Ishikawa (cell line): ENCODE results near the gene ERBB4.

ENCODE experiments used
- CEBPB ChIP-seq: IDR thresholded peaks from 2 replicates; pipeline ENCODE4 v1.6.1; 2012
- CREB1 ChIP-seq: IDR thresholded peaks from 2 replicates; pipeline ENCODE4 v1.6.1; 2012; ENCODE audit warnings: low read depth
- EGR1 ChIP-seq: IDR thresholded peaks from 2 replicates; pipeline ENCODE4 v1.6.1; 2012
- EP300 ChIP-seq: IDR thresholded peaks from 2 replicates; pipeline ENCODE4 v1.6.1; 2012; ENCODE audit warnings: borderline replicate concordance
- FOXM1 ChIP-seq: IDR thresholded peaks from 2 replicates; pipeline ENCODE4 v1.6.1; 2012; ENCODE audit warnings: low read depth, borderline replicate concordance
- NFIC ChIP-seq: IDR thresholded peaks from 2 replicates; pipeline ENCODE4 v1.6.1; 2012
- RAD21 ChIP-seq: IDR thresholded peaks from 2 replicates; pipeline ENCODE4 v1.6.1; 2012; ENCODE audit warnings: low read depth
- REST ChIP-seq: IDR thresholded peaks from 2 replicates; pipeline ENCODE4 v1.6.1; 2012; ENCODE audit warnings: low read depth, mild to moderate bottlenecking
- TAF1 ChIP-seq: IDR thresholded peaks from 2 replicates; pipeline ENCODE4 v1.6.1; 2012; ENCODE audit warnings: low read depth, mild to moderate bottlenecking
- TCF12 ChIP-seq: IDR thresholded peaks from 2 replicates; pipeline ENCODE4 v1.6.1; 2012; ENCODE audit warnings: low read depth
- TEAD4 ChIP-seq: IDR thresholded peaks from 2 replicates; pipeline ENCODE4 v1.6.1; 2012
- USF1 ChIP-seq: IDR thresholded peaks from 2 replicates; pipeline ENCODE4 v1.6.1; 2012
- YY1 ChIP-seq: IDR thresholded peaks from 2 replicates; pipeline ENCODE4 v1.6.1; 2012; ENCODE audit warnings: low read depth
- ZBTB7A ChIP-seq: IDR thresholded peaks from 2 replicates; pipeline ENCODE4 v1.6.1; 2012; ENCODE audit warnings: low read depth
- TF ChIP-seq, protein P1 (sequence below): IDR thresholded peaks from 2 replicates; pipeline ENCODE4 v1.6.1; 2012

Gene ERBB4

DNA sequence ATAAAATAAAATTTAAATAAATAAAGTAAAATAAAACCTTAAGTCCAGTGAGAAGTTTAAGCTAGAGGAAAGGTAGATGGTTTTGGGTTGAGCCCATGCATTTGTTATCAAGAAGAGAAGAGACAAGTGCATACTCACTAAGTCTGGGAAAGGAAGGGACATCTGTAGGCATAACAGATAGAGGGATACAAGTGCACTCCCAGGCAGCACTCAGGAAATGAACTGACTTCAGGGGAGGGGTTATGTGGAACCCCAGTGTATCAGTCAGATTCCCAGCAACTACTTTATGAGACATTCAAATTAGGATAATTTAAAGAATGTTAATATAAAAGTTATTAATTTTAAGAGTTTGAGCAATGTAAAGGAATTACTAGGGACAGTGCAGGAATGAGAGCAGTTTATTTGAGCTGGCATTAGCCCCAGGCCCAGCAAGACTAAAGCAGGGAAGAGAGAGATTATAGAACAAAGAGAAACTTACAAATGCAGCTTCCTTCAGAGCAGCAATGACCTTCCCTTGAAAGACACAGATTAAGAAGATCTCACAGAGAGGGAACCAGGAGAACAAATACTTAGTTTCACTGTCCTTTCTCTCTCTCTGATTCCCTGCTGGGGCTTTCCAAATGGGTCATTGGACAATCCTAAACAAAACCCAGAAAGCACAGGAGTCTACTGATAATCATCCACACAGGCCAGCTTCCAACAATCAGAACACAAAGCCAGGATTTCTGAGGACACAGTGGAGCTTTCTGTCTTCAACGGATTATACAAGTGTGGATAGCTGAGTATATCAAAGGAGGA is 109.7 kb downstream of the ERBB4 start:
- TF ChIP-seq EP300, result no peak

DNA sequence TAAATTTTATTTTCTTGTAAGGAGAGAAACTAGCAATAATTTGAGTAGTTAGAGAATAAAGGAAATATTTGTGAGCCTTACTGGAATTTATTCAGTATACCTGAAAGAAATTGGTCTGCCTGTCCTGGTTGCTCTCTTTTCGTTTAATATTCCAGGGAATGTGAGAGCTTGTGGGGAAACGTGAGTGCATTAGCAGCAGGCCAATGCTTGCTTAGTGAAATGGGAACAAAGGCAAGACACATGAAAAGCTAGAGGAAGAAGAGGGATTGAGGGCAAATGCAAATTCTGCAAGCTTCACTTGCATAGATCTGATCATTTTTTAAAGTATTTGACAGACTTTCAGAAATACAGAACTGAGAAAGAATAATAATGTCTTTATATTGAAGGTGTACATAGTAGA is 111.0 kb downstream of the ERBB4 start:
- no peak for TF ChIP-seq CREB1
- TF ChIP-seq RAD21, result no peak
- TF ChIP-seq TAF1, result no peak
- TF ChIP-seq TEAD4, result no peak
- no peak for TF ChIP-seq CEBPB
- TF ChIP-seq NFIC, result no peak
- TF ChIP-seq EP300, result no peak
- TF ChIP-seq, protein P1, sequence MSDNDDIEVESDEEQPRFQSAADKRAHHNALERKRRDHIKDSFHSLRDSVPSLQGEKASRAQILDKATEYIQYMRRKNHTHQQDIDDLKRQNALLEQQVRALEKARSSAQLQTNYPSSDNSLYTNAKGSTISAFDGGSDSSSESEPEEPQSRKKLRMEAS, result no peak
- TF ChIP-seq YY1, result no peak
- no peak for TF ChIP-seq ZBTB7A
- no peak for TF ChIP-seq FOXM1
- no peak for TF ChIP-seq TCF12
- no peak for TF ChIP-seq USF1
- TF ChIP-seq EGR1, result no peak
- no peak for TF ChIP-seq REST

DNA sequence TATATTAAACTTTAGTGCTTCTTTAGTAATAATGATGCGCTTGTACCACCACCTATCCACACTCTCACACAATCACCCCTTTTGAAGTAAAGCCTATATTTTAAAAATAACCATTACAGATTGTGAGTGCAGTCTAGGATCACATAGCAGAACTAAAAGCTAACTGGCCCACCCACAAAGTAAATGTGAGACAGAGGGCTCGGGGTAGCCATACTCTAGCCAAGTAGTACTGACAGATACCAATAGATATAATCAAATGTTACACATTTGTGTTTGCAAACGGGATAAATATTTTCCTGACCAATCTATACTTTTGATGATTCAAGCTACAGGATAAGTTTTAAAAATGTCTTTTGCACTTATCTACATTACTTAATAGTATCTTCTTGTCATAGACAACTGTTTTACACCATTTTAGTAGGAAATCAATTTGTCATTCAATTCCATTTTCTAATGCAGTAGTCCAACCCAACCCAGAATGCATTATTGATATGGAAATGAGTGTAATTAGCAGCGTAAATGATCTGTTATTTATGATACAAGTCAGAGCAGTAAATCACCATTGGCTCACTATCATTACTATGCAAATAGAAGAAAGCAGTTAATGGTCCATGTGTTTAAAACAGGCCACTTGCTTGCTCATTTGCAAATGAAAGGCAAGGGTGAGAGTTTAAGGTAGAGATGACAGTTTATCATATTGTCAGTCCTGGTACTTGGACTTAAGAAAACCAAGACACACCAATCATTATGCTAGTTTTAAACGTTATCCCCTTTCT is 111.8 kb downstream of the ERBB4 start:
- no peak for TF ChIP-seq ZBTB7A
- TF ChIP-seq RAD21, result no peak
- TF ChIP-seq TCF12, result no peak
- TF ChIP-seq NFIC, result no peak
- no peak for TF ChIP-seq REST
- TF ChIP-seq, protein P1, result no peak
- TF ChIP-seq TEAD4, result no peak
- no peak for TF ChIP-seq CREB1
- TF ChIP-seq YY1, result no peak
- TF ChIP-seq EP300, result no peak
- TF ChIP-seq TAF1, result no peak
- no peak for TF ChIP-seq USF1
- no peak for TF ChIP-seq FOXM1
- TF ChIP-seq CEBPB, result no peak
- TF ChIP-seq EGR1, result no peak

GRCh38 chr2:212424082-212424481 is 114.5 kb downstream of the ERBB4 start:
- no peak for TF ChIP-seq CREB1
- no peak for TF ChIP-seq ZBTB7A
- TF ChIP-seq REST, result no peak
- no peak for TF ChIP-seq FOXM1
- TF ChIP-seq USF1, result no peak
- no peak for TF ChIP-seq EP300
- TF ChIP-seq RAD21, result no peak
- TF ChIP-seq EGR1, result no peak
- no peak for TF ChIP-seq YY1
- no peak for TF ChIP-seq CEBPB
